Adrenal gland (tissue), 12 donors: Measurements from ENCODE around the gene SCN2B. TPM values are rescaled to one million over a fixed set of nuclear protein-coding genes. Genes with fewer than 3 reads are reported as not detected.

Source experiments
- DNase-seq, 7 donors: peaks; one replicate each; pipeline ENCODE4 v3.0.0-alpha.2; 2019 to 2020
- H3K27ac ChIP-seq, 5 donors: fragments of 200-600 bp; sonication (generic) in 4 of 5; 1 replicate in 3 of 5; 2 replicates in 2 of 5; pipeline versions ENCODE4 v1.5.1 to v1.8.0; 2016 to 2020; ENCODE audit warnings: mild to moderate bottlenecking in 1 of 5
- H3K27me3 ChIP-seq: fragments of 200-600 bp; 2 replicates; pipeline ENCODE4 v1.8.0; 2021
- H3K36me3 ChIP-seq, 2 donors: fragments of 200-600 bp; replicated peaks in 1 of 2; 1 replicate in 1 of 2; 2 replicates in 1 of 2; pipeline versions ENCODE4 v1.5.1 to v1.8.0; 2018 to 2022
- H3K4me1 ChIP-seq, 2 donors: fragments of 200-600 bp; replicated peaks in 1 of 2; 1 replicate in 1 of 2; 2 replicates in 1 of 2; pipeline versions ENCODE4 v1.5.1 to v1.8.0; 2018 to 2021
- H3K4me3 ChIP-seq, 4 donors: fragments of 200-600 bp; sonication (generic) in 3 of 4; one replicate each; pipeline ENCODE4 v1.5.1; 2016 to 2018
- H3K9me3 ChIP-seq, 3 donors: fragments of 200-600 bp; sonication (generic) in 1 of 3; replicated peaks in 1 of 3; 1 replicate in 2 of 3; 2 replicates in 1 of 3; pipeline versions ENCODE4 v1.5.1 to v1.8.0; 2016 to 2021
- POLR2A ChIP-seq, 2 donors: fragments of 450-650 bp; IDR thresholded peaks; one replicate each; pipeline ENCODE4 v1.6.1; 2017; ENCODE audit warnings: antibody characterized with exemption in 2 of 2, mild to moderate bottlenecking in 2 of 2, moderate library complexity in 1 of 2
- WGBS, 4 donors: extraction: QIAGEN DNeasy Blood & Tissue Kit in 2 of 4; methylation state at CpG; one replicate each; pipeline versions ENCODE4 v1.1.5 to v1.1.7; 2013 to 2017; 5-methylcytosine and 5-hydroxymethylcytosine counted together
- intact Hi-C, 2 donors: fragments of 100-400 bp; cut with DNase I; formaldehyde crosslinking; loops; one replicate each; pipeline versions ENCODE4 v1.14.1 to v1.15.0; 2022 to 2023
- polyA plus RNA-seq, 3 donors: library from polyadenylated mRNA; stranded (reverse); fragments of 200-250 nt in 2 of 3; fragments of 350-450 nt in 1 of 3; fragmentation: Illumina TruSeq in 1 of 3; extraction: RNeasy Lipid Tissue Mini Kit (QIAGEN cat#74804) in 1 of 3; gene quantifications; one replicate each; pipeline ENCODE4 v1.2.3, GENCODE V29; 2013 to 2014
- total RNA-seq, 9 donors: library from RNA; depleted of rRNA in 4 of 9; stranded (reverse); fragments of >200 nt in 4 of 9; fragments of 120-200 nt in 1 of 9; fragmentation: NEBNext Ultra II Directional in 1 of 9; extraction: Animal tissue kit (Norgen Biotek cat#: 25700) in 1 of 9; gene quantifications; one replicate each; pipeline versions ENCODE4 v1.1.0 to v1.2.4, GENCODE V29; 2013 to 2023
- TF ChIP-seq, protein P1 (sequence below), 6 experiments: fragments of 450-650 bp in 4 of 6; fragments of 200-600 bp in 2 of 6; sonication (generic) in 1 of 6; IDR thresholded peaks; 1 replicate in 5 of 6; 2 replicates in 1 of 6; pipeline versions ENCODE4 v1.5.1 to v1.8.0; 2016 to 2021; ENCODE audit warnings: antibody characterized with exemption in 6 of 6, mild to moderate bottlenecking in 2 of 6, moderate library complexity in 1 of 6
- donor health status: healthy with polysubstance abuse.
- donor health status: Bipolar disorder and iron deficiency.
- donor health status: DM: yes; HTN: yes; CAD: no.
- donor health status: DM: no; HTN: no; CAD: no.
- donor health status: DM: no; HTN: no; CAD: no.
- donor health status: DM: yes; HTN: yes; CAD: no.

Gene SCN2B
- total and polyA plus RNA-seq, 12 donors = 0.09 to 0.96 (median 0.38) TPM

GRCh38 chr11:118201966-118202365, 25.5 kb upstream of the SCN2B start:
- Histone ChIP-seq H3K9me3 (no peaks in the 10 kb centered on the region), H3K4me3 (no peak overlapping the region), H3K36me3 (no peaks in the 10 kb centered on the region), H3K27me3 (no peaks in the 10 kb centered on the region), H3K4me1 (peaks cover 0 to 10% of the 10 kb centered on the region in 2 donors), H3K27ac (no peak overlapping the region)
- DNase-seq = no peak
- no peak for TF ChIP-seq POLR2A (IDR thresholded peaks at IDR 0.05)
- TF ChIP-seq, protein P1, sequence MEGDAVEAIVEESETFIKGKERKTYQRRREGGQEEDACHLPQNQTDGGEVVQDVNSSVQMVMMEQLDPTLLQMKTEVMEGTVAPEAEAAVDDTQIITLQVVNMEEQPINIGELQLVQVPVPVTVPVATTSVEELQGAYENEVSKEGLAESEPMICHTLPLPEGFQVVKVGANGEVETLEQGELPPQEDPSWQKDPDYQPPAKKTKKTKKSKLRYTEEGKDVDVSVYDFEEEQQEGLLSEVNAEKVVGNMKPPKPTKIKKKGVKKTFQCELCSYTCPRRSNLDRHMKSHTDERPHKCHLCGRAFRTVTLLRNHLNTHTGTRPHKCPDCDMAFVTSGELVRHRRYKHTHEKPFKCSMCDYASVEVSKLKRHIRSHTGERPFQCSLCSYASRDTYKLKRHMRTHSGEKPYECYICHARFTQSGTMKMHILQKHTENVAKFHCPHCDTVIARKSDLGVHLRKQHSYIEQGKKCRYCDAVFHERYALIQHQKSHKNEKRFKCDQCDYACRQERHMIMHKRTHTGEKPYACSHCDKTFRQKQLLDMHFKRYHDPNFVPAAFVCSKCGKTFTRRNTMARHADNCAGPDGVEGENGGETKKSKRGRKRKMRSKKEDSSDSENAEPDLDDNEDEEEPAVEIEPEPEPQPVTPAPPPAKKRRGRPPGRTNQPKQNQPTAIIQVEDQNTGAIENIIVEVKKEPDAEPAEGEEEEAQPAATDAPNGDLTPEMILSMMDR (IDR thresholded peaks at IDR 0.05) = no peak
- WGBS, 4 donors = 68 to 76% (median 75%) methylated on average over 2 of the region's 2 CpGs
- intact Hi-C loops = no loop called here

DNA sequence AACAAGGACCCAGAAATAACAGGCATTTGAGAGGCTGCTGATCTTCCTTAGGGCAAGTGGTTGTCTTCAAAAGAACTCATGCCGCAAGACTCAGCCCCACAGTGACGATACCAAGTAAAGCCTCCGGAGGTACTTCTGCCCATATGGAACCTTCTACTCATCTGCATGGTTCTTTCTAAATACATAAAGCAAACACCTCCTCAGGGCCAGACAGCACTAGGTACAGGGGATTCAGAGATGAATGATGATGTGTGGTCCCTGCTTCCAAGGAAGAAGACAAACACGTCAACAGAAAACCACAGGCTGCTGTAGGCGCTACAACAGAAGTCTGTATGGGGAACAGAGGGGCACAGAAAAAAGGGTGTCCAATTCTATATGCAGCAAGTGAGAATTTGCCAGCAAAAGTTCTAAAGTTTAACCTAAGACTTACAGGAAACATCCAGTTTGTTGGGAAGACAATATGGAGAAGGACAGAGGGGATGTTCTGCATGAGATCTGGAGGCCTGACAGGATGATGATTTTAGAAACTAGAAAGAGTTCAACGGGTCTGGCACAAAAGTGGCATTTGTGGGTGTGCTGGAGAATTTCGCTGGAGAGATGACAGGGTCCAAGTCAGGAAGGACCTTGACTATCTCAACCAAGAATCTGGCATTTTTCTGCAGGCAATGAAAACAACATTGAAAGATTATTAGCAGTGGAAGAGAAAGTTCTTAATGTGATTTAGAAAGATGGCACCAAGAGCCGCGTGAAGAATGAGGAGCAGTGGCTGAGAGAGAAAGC, 24.7 kb upstream of the SCN2B start:
- Histone ChIP-seq H3K4me3 (no peak overlapping the region), H3K27ac (no peak overlapping the region), H3K27me3 (no peaks in the 10 kb centered on the region), H3K4me1 (peaks cover 0 to 10% of the 10 kb centered on the region in 2 donors), H3K36me3 (no peaks in the 10 kb centered on the region), H3K9me3 (no peaks in the 10 kb centered on the region)
- no peak for DNase-seq
- intact Hi-C loops = no loop called here
- TF ChIP-seq, protein P1 (IDR thresholded peaks at IDR 0.05) = no peak
- TF ChIP-seq POLR2A (IDR thresholded peaks at IDR 0.05) = no peak
- 80 to 87% (median 85%) methylated on average over 9 of the region's 9 CpGs for WGBS, 4 donors

- WGBS, 4 donors = 74 to 84% (median 84%) methylated on average over 3 to 5 of the region's 5 CpGs
- peaks cover 0 to 10% of the 10 kb centered on the region in 2 donors for H3K4me1 ChIP-seq
- TF ChIP-seq, protein P1 (IDR thresholded peaks at IDR 0.05) = no peak
- TF ChIP-seq POLR2A (IDR thresholded peaks at IDR 0.05) = no peak
- H3K36me3 ChIP-seq = no peaks in the 10 kb centered on the region
- no peak for DNase-seq
- no peak overlapping the region for H3K27ac ChIP-seq
- no peaks in the 10 kb centered on the region for H3K27me3 ChIP-seq
- intact Hi-C loops = no loop called here
- H3K4me3 ChIP-seq = no peak overlapping the region
- H3K9me3 ChIP-seq = no peaks in the 10 kb centered on the region
These were observed 24.1 kb upstream of the SCN2B start for GRCh38 chr11:118200497-118200896.

GRCh38 chr11:118199135-118199534, 22.7 kb upstream of the SCN2B start:
- H3K4me3 ChIP-seq = no peak overlapping the region
- 69 to 76% (median 71%) methylated on average over 6 of the region's 6 CpGs for WGBS, 4 donors
- no peaks in the 10 kb centered on the region for H3K36me3 ChIP-seq
- H3K27me3 ChIP-seq = no peaks in the 10 kb centered on the region
- H3K27ac ChIP-seq = no peak overlapping the region
- intact Hi-C loops = loop anchor here (2.0 to 5.0 kb wide), 2 partner anchors 153 to 154 kb away; no protein-coding TSS in a partner anchor
- H3K9me3 ChIP-seq = no peaks in the 10 kb centered on the region
- no peak for DNase-seq
- H3K4me1 ChIP-seq = peaks cover 0 to 10% of the 10 kb centered on the region in 2 donors
- TF ChIP-seq POLR2A (IDR thresholded peaks at IDR 0.05) = no peak
- TF ChIP-seq, protein P1 (IDR thresholded peaks at IDR 0.05) = no peak
